Stomach (tissue), 9 donors: ENCODE data around the gene TMEM256. TPM values are rescaled to one million over a fixed set of nuclear protein-coding genes. Genes with fewer than 3 reads are reported as not detected.

Source experiments
- DNase-seq, 2 donors: peaks; one replicate each; pipeline versions ENCODE4 v3.0.0 to v3.0.0-alpha.2; 2013 to 2019
- H3K27ac ChIP-seq, 5 donors: fragments of 200-600 bp in 4 of 5; sonication (generic) in 4 of 5; one replicate each; pipeline ENCODE4 v1.5.1; 2013 to 2019; ENCODE audit warnings: mild to moderate bottlenecking in 1 of 5, moderate library complexity in 1 of 5
- H3K27me3 ChIP-seq, 3 donors: fragments of 200-600 bp; sonication (generic); one replicate each; pipeline ENCODE4 v1.5.1; 2017 to 2019; ENCODE audit warnings: mixed run types in 1 of 3
- H3K36me3 ChIP-seq, 4 donors: fragments of 200-600 bp; sonication (generic); 1 replicate in 3 of 4; 2 replicates in 1 of 4; pipeline ENCODE4 v1.5.1; 2016 to 2019
- H3K4me1 ChIP-seq, 4 donors: fragments of 200-600 bp; sonication (generic); one replicate each; pipeline ENCODE4 v1.5.1; 2016 to 2019
- H3K4me3 ChIP-seq, 4 donors: fragments of 200-600 bp; sonication (generic) in 3 of 4; one replicate each; pipeline ENCODE4 v1.5.1; 2016 to 2019; ENCODE audit warnings: mild to moderate bottlenecking in 1 of 4
- H3K9me3 ChIP-seq, 4 donors: fragments of 200-600 bp; sonication (generic); one replicate each; pipeline ENCODE4 v1.5.1; 2016 to 2019
- EP300 ChIP-seq: sonication (generic); formaldehyde crosslinking; IDR thresholded peaks from one replicate; pipeline ENCODE4 v1.6.1; 2017; ENCODE audit warnings: antibody characterized with exemption
- POLR2A ChIP-seq, 4 donors: fragments of 450-650 bp; IDR thresholded peaks; one replicate each; pipeline ENCODE4 v1.6.1; 2016; ENCODE audit warnings: antibody characterized with exemption in 4 of 4, control low read depth in 2 of 4, mild to moderate bottlenecking in 1 of 4, moderate library complexity in 1 of 4
- POLR2AphosphoS5 ChIP-seq, 3 donors: sonication (generic); formaldehyde crosslinking; IDR thresholded peaks; one replicate each; pipeline ENCODE4 v1.6.1; 2016; ENCODE audit warnings: antibody characterized with exemption in 3 of 3
- WGBS, 5 donors: extraction: QIAGEN DNeasy Blood & Tissue Kit in 3 of 5; methylation state at CpG; one replicate each; pipeline versions ENCODE4 v1.1.5 to v1.1.7; 2013 to 2018; 5-methylcytosine and 5-hydroxymethylcytosine counted together
- intact Hi-C: fragments of 100-400 bp; cut with DNase I; formaldehyde crosslinking; loops from one replicate; pipeline ENCODE4 v1.15.1; 2023; ENCODE audit warnings: low total_unique reads
- polyA plus RNA-seq, 3 donors: library from polyadenylated mRNA; stranded (reverse); fragments of 200-250 nt; gene quantifications; one replicate each; pipeline ENCODE4 v1.2.3, GENCODE V29; 2013
- total RNA-seq, 5 donors: library from RNA; depleted of rRNA; stranded (reverse); fragments of >200 nt; gene quantifications; one replicate each; pipeline versions ENCODE4 v1.1.0 to v1.2.3, GENCODE V29; 2014 to 2016
- TF ChIP-seq, protein P1 (sequence below), 7 experiments: fragments of 450-650 bp in 4 of 7; fragments of 200-600 bp in 3 of 7; sonication (generic) in 3 of 7; IDR thresholded peaks; one replicate each; pipeline ENCODE4 v1.5.1; 2016 to 2019; ENCODE audit warnings: antibody characterized with exemption in 7 of 7, control low read depth in 2 of 7, mild to moderate bottlenecking in 1 of 7
- donor health status: healthy with polysubstance abuse.
- donor health status: Bipolar disorder and iron deficiency.
- donor health status: healthy.

TMEM256 gene
- total and polyA plus RNA-seq, 8 donors = 39.8 to 347 (median 253) TPM; not detected in 1

DNA sequence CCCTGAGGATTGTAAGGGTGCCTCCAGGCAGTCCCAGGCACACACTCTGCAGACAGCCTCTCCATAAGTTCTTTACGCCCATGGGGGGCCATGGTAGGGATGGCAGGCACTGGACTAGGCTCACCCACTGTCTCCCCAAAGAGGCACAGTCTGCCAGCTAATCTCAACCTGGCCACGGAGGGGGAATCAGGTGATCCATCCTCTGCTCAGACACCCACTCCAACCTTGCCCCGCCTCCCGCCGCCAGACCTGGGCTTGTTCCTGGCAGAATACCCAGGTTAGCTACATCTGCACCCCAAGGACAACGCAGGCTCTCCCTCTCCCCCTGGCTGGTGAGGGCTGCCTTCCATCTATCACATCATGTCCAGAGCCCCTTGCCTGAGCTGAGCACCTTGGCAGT lies 5.0 kb upstream of the TMEM256 start:
- Histone ChIP-seq H3K27ac (no peak overlapping the region), H3K27me3 (peaks cover 0 to 13% (median 0%) of the 10 kb centered on the region in 3 donors), H3K36me3 (peaks cover 0 to 25% (median 19%) of the 10 kb centered on the region in 4 donors), H3K4me3 (no peak overlapping the region), H3K9me3 (no peaks in the 10 kb centered on the region), H3K4me1 (peaks cover 17 to 23% (median 19%) of the 10 kb centered on the region in 4 donors)
- DNase-seq = no peak
- intact Hi-C loops = no loop called here
- WGBS, 5 donors = 74 to 90% (median 80%) methylated on average over 2 to 6 of the region's 6 CpGs
- TF ChIP-seq EP300 = no peak
- TF ChIP-seq, protein P1, sequence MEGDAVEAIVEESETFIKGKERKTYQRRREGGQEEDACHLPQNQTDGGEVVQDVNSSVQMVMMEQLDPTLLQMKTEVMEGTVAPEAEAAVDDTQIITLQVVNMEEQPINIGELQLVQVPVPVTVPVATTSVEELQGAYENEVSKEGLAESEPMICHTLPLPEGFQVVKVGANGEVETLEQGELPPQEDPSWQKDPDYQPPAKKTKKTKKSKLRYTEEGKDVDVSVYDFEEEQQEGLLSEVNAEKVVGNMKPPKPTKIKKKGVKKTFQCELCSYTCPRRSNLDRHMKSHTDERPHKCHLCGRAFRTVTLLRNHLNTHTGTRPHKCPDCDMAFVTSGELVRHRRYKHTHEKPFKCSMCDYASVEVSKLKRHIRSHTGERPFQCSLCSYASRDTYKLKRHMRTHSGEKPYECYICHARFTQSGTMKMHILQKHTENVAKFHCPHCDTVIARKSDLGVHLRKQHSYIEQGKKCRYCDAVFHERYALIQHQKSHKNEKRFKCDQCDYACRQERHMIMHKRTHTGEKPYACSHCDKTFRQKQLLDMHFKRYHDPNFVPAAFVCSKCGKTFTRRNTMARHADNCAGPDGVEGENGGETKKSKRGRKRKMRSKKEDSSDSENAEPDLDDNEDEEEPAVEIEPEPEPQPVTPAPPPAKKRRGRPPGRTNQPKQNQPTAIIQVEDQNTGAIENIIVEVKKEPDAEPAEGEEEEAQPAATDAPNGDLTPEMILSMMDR (IDR thresholded peaks at IDR 0.05) = no peak
- no peak for TF ChIP-seq POLR2A (IDR thresholded peaks at IDR 0.05)
- TF ChIP-seq POLR2AphosphoS5 (IDR thresholded peaks at IDR 0.05) = no peak

DNA sequence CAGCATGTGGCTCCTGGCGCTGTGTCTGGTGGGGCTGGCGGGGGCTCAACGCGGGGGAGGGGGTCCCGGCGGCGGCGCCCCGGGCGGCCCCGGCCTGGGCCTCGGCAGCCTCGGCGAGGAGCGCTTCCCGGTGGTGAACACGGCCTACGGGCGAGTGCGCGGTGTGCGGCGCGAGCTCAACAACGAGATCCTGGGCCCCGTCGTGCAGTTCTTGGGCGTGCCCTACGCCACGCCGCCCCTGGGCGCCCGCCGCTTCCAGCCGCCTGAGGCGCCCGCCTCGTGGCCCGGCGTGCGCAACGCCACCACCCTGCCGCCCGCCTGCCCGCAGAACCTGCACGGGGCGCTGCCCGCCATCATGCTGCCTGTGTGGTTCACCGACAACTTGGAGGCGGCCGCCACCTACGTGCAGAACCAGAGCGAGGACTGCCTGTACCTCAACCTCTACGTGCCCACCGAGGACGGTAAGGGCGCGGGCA lies 4.4 kb upstream of the TMEM256 start:
- DNase-seq = peak in 1 of 2 donors; percentile 60
- no peak overlapping the region for H3K27ac ChIP-seq
- H3K9me3 ChIP-seq = no peaks in the 10 kb centered on the region
- intact Hi-C loops = no loop called here
- WGBS, 5 donors = 44 to 80% (median 56%) methylated on average over 27 to 58 of the region's 58 CpGs
- H3K36me3 ChIP-seq = peaks cover 0 to 25% (median 19%) of the 10 kb centered on the region in 4 donors
- TF ChIP-seq POLR2A (IDR thresholded peaks at IDR 0.05) = no peak
- no peak for TF ChIP-seq EP300
- no peak for TF ChIP-seq POLR2AphosphoS5 (IDR thresholded peaks at IDR 0.05)
- TF ChIP-seq, protein P1 (IDR thresholded peaks at IDR 0.05) = no peak
- peaks cover 19 to 26% (median 21%) of the 10 kb centered on the region in 4 donors for H3K4me1 ChIP-seq
- peak overlapping the region in 1 of 4 donors; percentile 6 for H3K4me3 ChIP-seq
- H3K27me3 ChIP-seq = peaks cover 0 to 13% (median 0%) of the 10 kb centered on the region in 3 donors

DNA sequence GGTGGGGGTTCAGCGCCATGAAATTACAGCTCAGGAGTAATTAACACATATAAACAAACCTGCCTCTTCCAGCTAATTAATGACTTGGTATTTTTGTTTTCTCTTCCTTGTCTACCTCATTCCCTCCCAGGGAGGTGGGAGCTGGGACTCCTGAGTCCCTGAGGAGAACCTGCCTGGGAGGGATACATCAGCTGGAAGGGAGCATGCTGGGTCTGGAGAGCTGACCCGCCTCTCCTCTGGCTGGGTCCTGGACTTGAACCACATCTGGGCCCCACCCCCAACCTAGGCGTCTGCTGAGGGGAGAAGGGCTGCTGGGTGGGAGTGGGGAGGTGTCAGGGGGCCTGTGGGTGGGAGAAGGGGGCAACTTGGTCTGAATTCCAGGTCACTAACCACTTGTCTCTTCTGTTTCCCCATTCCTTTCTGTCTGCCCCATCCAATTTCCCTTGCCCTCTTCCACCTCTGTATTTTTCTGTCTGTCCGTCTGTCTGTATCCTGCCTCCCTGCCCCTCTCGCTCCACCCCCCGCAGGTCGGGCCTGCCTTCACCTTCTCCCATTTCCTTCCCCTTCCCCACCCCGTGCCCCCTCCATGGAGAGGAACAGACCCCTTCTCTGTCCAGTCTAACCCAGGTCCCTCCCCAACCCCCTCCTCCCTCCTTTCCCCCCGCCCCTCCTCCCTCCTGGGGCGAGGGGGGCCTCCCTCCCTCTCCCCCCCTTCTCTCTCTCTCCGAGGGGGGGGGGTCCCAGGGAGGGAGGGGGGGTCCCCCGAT lies 3.8 kb upstream of the TMEM256 start, which contains the start of gene NLGN2:
TSS of gene NLGN2 (plus strand) at position 361 of the 767 bp plus-strand sequence. CDS start 411 bp downstream, outside the sequence.
- 39 to 63% (median 45%) methylated on average over 8 to 11 of the region's 12 CpGs for WGBS, 5 donors
- Histone ChIP-seq H3K9me3 (no peaks in the 10 kb centered on the region), H3K36me3 (peaks cover 0 to 25% (median 19%) of the 10 kb centered on the region in 4 donors), H3K4me1 (peaks cover 25 to 32% (median 27%) of the 10 kb centered on the region in 4 donors), H3K27me3 (peaks cover 0 to 13% (median 0%) of the 10 kb centered on the region in 3 donors), H3K27ac (no peak within 1 kb of the TSS), H3K4me3 (peak within 1 kb of the TSS in 1 of 4 donors; percentile 6)
- DNase-seq = no peak
- TF ChIP-seq POLR2A (IDR thresholded peaks at IDR 0.05) = no peak
- TF ChIP-seq, protein P1 (IDR thresholded peaks at IDR 0.05) = no peak
- no peak for TF ChIP-seq POLR2AphosphoS5 (IDR thresholded peaks at IDR 0.05)
- TF ChIP-seq EP300 = no peak
- intact Hi-C loops = no loop called here

DNA sequence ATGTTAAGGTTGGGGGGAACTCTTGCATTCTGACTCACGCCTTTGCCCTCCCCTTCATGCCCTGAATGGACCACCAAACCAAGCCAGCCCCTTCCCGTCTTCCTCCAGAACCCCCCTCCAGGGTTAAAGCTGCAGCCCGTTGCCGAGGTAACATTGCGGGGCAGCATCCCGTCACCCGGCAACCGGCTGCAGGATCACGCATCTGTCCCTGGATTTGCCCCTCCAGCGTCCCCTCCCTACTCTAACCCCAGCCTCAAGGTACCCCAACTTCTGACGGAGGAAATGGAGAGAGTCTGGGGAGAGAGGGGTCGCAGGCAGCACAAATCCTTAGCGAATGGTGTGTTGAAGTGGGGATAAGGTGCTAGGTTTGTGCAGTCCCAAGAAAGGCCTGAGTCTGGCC lies 3.2 kb upstream of the TMEM256 start:
- no peak overlapping the region for H3K27ac ChIP-seq
- H3K4me3 ChIP-seq = no peak overlapping the region
- peaks cover 0 to 25% (median 19%) of the 10 kb centered on the region in 4 donors for H3K36me3 ChIP-seq
- peaks cover 30 to 38% (median 33%) of the 10 kb centered on the region in 4 donors for H3K4me1 ChIP-seq
- H3K9me3 ChIP-seq = no peaks in the 10 kb centered on the region
- H3K27me3 ChIP-seq = peaks cover 0 to 13% (median 0%) of the 10 kb centered on the region in 3 donors
- intact Hi-C loops = no loop called here
- WGBS, 5 donors = 79 to 90% (median 81%) methylated on average over 13 of the region's 13 CpGs
- no peak for TF ChIP-seq EP300
- no peak for DNase-seq
